NCI-H1436 treated with DMSO at 0.1 percent for 48 hours (cell line): ENCODE data around the gene VTCN1.
A peak's percentile ranks its signal among the peaks of the same experiment; 100 is the strongest.
"Not testable (repeated sequence)": the region's sequence is repeated elsewhere in the genome, so short reads cannot be mapped to it uniquely, and the experiment has no call there.

Experiments
- DNase-seq: peaks from one replicate; lab custom pipeline; 2025; lab: John Stamatoyannopoulos, UW

The VTCN1 gene

GRCh38 chr1:117123274-117123673 is 87.5 kb downstream of the VTCN1 start:
- DNase-seq, result no peak

DNA sequence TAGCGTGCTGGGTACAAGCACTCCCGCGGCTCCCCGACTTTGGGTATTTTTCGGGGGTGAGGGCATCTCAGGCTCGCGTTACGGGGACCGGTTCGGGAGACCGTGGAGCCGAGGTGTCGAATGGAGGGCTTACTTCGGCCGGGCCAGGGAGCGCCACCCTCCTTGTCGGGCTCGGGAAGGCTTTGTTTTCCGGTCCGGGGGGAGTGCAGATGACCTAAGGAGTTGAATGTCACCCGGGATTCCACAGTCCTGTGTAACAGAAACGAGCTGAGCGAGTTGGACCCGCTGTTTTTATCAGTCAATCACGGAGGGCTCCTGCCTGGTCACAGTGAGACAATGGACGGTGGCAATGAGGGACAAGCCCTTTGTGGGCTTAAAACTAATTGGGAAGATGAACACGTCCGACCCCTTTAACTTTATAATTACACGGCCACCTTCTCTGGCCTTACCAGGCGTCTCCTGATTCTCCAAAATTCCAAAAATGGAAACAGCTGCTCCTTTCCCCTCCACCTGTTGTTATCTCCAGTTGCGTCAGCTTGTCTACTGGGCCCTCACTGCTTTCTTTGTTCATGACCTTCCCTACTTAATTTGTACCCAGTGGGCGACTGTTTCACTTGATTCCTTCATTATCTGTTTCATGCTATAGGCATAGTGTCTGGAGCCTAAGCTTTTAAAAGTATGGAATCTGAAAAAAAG is 88.2 kb downstream of the VTCN1 start:
- DNase-seq, result no peak

GRCh38 chr1:117121589-117122329 is 89.0 kb downstream of the VTCN1 start, which contains the start of gene TRIM45:
Gene TRIM45 (minus strand): TSS chr1:117121749. CDS start chr1:117121201, 548 bp downstream.
- DNase-seq, result peak; percentile 73

DNA sequence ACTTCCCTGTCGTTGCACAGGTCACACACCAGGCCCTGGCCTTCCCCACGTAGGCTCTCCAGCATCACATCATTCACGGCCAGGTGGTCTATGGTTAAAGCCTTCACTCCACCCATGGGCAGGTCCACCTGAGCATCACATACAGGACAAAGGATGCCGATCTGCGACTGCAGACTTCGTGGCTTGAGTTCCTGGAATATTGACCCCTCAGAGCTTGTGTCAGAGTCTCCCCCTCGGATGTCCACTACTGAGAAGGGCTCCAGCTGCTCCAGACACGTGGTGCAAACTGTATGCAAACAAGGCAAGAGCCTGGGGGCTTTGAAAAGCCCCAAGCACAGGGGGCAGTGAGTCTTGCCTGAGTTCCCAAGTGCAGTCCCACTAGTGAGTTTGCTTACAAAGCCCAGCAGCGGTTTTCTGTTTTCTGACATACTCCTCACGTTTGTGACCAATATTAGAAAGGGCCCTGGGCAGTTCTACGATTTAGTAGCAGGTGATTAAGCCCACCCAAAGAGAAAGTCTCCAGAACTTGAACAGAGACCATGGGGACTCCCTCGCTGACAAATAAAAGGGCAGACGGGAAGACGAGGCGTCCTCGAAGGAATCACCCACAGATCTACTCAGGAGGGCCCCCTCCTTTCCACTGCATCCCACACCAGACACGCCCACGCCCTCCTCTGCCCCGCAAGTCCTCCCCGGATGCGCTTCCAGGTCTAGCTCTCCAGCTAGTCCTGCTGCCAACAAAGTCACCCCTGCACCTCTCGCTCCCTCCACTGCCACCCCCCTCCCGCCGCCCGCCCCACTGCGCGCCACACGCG is 89.7 kb downstream of the VTCN1 start:
- DNase-seq, result no peak

- not testable (repeated sequence) for DNase-seq
Measured at GRCh38 chr1:117119144-117119543, 91.6 kb downstream of the VTCN1 start.

GRCh38 chr1:117118137-117118536 is 92.6 kb downstream of the VTCN1 start:
- DNase-seq, result no peak

GRCh38 chr1:117117697-117118096 is 93.0 kb downstream of the VTCN1 start:
- DNase-seq, result no peak

GRCh38 chr1:117116784-117117130 is 94.0 kb downstream of the VTCN1 start:
- DNase-seq, result no peak

- DNase-seq, result no peak
Measured at GRCh38 chr1:117116090-117116783, 94.5 kb downstream of the VTCN1 start.

DNA sequence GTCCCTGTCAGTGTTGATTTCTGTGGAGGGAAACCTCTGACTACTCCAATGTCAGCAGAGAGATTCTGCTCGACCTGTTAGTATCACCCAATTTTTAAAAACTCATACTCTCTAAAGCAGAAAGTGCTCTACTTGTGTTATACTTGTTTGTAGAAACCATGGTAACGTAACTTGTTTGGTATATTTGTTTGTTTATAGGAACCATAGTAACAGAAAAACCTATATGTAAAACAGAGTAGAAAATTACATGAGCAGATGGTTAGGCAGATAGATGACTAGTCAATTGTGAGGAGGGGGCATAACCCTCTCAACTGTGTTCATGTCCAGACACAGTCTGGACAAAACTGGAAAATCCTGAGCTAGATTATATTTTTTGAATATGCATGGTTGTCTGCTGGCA is 95.8 kb downstream of the VTCN1 start:
- no peak for DNase-seq

GRCh38 chr1:117113199-117113598 is 97.5 kb downstream of the VTCN1 start:
- DNase-seq, result no peak

DNA sequence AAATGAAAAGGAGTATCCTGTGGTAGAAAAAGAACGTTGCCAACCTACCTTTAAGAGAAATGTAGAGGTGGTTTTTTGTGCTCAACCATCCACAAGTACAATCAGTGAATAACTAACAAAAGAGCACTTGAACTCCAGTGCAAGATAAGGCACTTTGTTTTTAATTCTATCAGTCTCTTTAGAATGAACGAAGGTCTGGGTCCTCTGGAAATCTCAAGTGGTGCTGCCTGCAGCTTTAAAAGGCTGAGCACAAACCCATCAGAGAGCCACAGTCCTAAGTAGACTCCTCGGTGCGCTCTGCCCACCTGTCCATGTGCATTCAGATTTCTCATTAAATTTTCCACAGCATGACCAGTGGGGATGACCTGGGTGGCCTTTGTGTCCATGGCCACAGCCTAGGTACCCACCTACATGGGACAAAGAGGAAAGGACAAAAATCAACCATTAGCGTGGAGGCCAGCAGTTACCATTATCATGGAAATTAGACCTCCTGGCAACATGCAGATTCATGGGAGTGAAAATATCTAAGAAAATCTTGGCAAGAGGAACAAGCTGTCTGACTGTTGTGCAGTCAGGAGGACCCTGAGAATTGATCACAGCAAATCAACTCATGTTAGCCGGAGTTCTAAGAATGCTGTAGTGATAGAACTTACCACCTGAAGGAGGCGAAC is 98.5 kb downstream of the VTCN1 start:
- no peak for DNase-seq

- no peak for DNase-seq
Measured at GRCh38 chr1:117110774-117111173, 100.0 kb downstream of the VTCN1 start.

DNA sequence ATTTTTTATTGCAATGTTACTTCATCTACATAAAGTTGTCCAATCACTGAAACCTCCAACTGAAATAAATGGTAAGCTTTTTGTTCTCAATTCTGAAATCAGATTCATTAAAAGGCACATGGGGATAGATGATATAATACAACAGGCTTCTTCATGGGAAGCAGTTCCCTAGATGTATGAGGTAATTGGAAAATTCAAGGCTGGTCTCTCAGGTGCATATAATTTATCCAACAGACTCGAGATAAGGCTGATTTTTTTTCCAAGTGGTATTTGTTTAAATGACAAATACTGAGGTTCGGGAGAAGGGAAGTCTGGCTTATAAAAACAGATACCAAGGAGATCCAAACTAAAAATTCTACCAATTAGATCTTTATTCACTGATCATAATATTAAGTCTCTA is 103.4 kb downstream of the VTCN1 start:
- DNase-seq, result no peak

DNA sequence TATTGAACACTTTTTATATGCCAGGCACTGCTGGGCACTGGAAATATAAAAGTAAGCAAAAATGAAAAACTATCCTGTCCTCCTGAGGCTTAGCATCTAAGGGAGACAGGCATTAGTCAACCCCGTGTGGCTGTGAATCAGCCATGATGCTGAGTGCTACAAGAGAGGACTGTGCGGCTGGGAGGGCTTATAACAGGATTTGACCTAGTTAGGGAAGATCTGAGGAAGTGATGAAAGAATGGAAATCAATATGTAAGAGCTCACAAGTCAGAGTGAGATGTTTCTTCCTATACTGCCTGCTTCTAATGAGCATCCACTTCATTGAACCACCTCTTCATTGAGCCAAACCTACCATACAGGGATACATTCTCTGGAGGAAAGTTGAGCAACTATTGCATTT is 104.2 kb downstream of the VTCN1 start:
- no peak for DNase-seq

DNA sequence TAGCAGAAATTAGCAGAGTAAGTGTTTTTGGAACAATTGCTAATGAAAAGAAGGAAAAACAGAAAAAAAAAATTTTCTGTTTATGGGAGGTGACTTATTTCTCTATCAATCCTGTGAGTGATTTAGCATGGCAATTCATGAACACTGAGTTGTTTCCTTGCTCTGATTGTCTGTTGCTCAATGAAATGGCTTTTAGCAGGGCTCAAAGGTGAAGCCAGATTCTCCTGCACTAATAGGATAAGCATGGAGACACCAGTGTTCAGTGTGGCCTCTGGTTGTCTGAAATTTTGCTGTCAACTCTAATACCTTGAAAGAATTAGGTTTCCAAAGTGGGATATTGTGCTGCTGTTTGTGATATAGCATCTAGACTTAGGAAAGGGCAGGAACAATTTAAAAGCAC is 105.0 kb downstream of the VTCN1 start:
- DNase-seq, result no peak

DNA sequence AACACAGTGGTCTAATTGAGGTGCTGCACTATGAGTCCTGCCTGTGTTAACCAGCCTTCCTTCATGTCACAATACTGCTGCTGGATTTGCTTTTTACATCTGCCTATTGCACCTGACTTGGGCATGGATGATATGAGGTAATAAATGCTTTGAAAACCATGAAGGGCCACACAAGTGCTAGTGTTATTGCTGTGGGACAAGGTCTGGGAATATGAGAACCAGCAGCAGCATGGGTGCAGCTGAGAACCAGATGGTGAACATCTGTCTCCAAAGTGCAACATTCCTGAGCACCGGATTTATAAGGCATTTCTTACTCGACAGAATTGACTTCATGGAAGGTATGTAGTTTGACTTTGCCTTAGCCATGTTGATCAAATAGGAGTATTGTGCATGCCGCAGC is 105.7 kb downstream of the VTCN1 start:
- DNase-seq, result no peak

DNA sequence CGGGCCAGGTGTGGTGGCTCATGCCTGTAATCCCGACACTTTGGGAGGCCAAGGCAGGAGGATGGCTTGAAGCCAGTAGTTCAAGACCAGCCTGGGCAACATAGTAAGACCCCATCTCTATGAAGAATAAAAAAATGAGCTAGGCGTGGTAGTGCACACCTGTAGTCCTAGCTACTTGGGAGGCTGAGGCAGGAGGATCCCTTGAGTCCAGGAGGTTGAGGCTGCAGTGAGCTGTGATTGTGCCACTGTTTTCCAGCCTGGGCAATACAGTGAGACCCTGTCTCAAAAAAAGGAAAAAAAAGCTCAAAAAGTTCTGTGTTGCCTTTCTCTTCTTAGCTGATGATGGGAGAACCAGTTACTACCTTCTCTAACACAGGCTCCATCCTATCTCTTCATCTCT is 108.9 kb downstream of the VTCN1 start:
- not testable (repeated sequence) for DNase-seq

GRCh38 chr1:117101334-117101733 is 109.4 kb downstream of the VTCN1 start:
- no peak for DNase-seq

GRCh38 chr1:117098287-117098890 is 112.3 kb downstream of the VTCN1 start:
- DNase-seq, result no peak

GRCh38 chr1:117097443-117097842 is 113.3 kb downstream of the VTCN1 start:
- DNase-seq, result no peak
